NCI-H345 treated with DMSO at 0.1 percent for 48 hours (cell line): Measurements from ENCODE around the gene SYNPO2.
"Not testable (repeated sequence)": the region's sequence is repeated elsewhere in the genome, so short reads cannot be mapped to it uniquely, and the experiment has no call there.

Experiments
- DNase-seq: peaks from one replicate; lab custom pipeline; 2025; ENCODE audit not compliant: unreplicated experiment; lab: John Stamatoyannopoulos, UW

The SYNPO2 gene

DNA sequence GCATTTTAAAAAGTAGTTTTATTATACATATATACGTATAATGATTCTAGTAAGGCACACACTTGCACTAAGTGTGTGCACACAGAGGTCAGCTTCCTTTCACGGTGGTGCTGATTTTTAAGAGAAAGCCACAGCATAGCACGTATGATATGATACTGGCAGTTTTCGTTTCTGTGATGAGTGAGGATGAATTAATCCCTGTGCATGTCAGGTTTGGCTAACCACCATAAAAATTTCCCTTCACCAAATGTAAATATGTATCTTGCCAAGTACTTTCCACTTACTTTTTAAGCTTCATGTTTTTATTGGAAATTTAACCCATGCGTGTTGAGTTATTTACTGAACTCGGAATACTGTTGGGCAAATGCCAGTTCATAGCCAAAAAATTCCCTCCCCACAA is 84.6 kb downstream of the SYNPO2 start:
- no peak for DNase-seq

DNA sequence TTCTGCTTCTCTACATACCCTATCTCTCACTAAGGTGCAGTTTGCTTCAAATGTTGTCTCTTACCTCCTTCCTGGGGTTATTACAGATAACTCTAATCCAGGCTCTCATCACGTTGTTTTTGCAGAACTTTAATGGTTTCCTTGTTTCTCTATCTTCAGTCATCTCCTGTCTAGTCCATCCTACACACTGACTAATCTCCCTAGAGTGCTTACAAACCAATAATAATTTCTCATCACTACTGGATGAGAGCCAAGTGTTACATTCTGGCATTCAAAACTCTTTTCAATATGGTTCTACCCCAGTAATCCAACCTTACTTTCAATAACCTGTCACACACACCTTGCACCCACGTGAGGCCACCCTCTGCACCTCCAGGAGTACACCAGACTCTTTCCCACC is 86.1 kb downstream of the SYNPO2 start:
- no peak for DNase-seq

DNA sequence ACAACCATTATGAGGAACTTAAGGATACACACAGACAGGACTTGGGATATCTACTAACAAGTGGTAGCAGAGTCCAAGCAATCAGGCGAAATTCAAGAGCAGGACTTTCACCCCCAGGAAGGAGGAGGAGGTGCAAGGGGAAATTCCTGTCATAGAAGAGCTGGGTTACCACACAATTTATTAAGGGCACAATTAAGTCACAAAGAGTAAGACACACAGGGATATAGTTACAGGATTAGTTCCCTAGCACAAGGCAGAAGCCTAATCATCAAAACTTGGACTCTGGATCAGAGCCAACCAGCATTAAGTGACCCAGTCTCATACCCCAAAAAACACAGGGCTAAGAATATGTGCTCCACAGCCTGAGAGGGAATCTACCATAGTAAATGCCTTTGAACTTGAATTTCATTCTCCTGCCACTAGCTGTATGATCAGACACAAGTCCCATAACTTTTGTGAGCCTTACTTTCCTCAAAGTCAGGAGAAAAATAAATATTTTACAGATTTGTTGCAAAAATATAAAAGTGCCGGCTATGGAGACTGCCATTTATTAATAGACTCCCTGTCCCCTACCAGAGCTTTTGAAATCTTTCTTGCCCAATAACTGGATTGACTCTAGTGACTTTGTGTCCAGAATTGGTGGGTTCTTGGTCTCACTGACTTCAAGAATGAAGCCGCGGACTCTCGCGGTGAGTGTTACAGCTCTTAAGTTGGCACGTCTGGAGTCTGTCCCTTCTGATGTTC is 87.0 kb downstream of the SYNPO2 start:
- no peak for DNase-seq

DNA sequence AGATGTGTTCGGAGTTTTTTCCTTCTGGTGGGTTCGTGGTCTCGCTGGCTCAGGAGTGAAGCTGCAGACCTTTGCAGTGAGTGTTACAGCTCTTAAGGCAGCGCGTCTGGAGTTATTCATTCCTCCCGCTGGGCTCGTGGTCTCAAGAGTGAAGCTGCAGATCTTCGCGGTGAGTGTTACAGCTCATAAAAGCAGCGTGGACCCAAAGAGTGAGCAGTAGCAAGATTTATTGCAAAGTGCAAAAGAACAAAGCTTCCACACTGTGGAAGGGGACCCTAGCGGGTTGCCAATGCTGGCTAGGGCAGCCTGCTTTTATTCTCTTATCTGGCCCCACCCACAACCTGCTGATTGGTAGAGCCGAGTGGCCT is 87.5 kb downstream of the SYNPO2 start:
- not testable (repeated sequence) for DNase-seq

DNA sequence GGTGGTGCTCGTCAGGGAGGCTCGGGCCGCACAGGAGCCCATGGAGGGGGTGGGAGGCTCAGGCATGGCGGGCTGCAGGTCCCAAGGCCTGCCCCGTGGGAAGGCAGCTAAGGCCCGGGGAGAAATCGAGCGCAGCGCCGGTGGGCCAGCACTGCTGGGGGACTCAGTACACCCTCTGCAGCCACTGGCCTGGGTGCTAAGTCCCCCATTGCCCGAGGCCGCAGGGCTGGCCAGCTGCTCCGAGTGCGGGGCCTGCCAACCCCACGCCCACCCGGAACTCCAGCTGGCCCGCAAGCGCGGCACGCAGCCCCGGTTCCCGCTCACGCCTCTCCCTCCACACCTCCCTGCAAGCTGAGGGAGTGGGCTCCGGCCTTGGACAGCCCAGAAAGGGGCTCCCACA is 88.4 kb downstream of the SYNPO2 start:
- DNase-seq, result not testable (repeated sequence)

DNA sequence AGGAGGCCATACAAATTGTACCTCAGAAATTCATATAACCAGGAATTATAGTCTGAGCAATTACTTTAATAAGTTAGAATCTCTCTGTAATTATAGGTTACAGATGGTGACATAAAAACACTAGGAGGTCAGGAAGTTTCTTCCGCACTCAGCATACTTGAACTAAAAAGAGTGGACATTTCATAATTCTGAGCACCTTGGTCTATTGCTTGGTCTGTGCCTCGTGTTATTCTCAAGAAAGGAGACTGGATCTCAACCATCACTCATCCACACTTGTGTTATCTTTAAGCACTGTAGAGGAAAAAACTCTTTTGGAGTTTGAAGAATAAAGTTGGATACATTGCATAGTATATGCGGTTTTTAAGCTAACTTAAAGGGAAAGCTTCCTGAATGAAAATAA is 91.1 kb downstream of the SYNPO2 start:
- no peak for DNase-seq

DNA sequence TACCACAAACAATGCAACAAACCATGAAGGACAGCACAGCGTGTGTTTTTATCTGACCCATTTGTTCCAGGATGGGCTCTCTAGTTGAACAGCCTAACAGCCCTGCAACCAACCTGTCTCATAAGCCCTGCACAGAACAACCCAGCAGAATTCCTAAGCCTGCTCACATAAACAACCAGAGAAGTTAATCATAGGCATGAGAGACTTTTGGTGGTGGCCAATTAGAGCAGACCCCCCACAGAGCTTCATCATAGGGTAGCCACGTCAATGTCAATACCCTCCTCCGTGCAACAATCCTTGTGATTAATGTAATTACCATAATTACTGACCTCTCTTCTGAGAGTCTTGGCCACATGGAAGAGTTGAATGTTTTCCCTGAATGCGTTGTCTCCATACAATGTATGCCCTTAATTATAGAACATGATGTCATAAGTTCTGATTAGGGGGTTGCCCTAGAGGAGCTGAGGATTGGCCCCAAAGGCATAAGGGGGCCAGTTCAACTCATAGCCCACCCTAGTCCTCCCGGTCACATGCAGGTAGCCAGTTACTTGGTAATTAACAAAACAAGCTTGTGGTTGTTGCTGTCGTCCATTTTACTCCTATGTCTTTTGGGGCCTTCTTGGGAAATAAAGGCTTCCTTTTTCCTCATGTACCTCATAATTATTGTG is 92.7 kb downstream of the SYNPO2 start:
- no peak for DNase-seq

DNA sequence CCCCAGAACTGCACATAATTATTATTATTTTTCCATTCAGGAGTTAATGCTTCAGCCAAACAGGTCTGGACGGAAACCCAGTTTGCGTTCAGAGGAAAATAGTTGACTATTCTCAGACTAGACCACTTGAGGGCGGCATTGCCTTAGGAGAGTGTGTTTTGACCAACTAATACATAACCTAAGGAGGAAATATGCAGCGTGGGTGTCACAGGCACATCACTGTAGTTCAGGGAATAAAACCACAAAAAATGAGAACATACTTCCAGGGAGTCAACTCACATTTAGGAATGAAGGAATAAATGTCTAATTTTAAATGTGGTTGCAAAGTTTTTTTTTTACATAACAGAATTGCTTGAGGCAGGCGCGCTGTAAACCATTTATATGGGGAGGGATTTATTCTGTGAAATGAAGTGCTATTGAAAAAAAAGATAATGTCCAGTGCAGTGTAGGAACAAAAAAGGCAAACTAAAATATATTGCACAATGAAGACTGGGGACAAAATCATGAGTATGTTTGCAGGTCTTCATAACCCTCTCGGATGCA is 93.3 kb downstream of the SYNPO2 start:
- peak; percentile 39 for DNase-seq

DNA sequence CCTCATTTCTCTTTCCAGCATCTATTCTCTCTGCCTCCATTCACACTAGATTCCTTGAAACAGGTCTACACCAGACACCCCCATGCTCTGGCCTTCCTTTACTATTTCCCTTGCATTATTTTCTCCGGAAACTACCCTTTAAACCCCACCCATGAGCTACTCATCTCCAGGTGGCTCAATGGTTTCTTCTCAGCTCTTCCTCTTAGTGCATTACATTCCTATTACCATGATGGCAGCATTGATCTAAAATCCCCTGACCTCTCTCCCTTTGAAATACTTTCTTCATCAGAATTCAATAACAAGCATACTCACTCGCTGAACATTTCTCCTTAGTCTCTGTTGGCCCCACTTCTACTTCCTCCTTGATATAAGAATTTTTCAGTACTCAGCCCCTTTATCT is 94.6 kb downstream of the SYNPO2 start:
- no peak for DNase-seq

DNA sequence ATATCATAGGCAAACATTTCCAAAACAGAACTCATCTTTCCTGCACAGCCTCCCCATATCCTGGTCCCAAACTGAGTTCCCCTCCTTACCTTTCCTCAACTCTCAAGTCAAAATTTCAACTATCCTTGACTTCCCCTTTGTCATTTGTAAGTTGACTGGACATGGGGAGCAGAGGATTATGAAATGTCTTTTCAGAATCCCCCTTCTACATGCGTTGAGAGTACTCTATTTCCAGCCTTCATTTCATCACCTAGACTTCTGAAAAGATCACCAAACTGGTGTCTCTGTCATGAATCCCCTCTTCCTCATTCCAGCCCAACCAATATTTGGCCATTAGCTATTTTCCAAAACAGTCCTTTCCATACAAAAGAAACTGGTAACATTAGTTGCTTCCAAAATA is 95.2 kb downstream of the SYNPO2 start:
- DNase-seq, result no peak

DNA sequence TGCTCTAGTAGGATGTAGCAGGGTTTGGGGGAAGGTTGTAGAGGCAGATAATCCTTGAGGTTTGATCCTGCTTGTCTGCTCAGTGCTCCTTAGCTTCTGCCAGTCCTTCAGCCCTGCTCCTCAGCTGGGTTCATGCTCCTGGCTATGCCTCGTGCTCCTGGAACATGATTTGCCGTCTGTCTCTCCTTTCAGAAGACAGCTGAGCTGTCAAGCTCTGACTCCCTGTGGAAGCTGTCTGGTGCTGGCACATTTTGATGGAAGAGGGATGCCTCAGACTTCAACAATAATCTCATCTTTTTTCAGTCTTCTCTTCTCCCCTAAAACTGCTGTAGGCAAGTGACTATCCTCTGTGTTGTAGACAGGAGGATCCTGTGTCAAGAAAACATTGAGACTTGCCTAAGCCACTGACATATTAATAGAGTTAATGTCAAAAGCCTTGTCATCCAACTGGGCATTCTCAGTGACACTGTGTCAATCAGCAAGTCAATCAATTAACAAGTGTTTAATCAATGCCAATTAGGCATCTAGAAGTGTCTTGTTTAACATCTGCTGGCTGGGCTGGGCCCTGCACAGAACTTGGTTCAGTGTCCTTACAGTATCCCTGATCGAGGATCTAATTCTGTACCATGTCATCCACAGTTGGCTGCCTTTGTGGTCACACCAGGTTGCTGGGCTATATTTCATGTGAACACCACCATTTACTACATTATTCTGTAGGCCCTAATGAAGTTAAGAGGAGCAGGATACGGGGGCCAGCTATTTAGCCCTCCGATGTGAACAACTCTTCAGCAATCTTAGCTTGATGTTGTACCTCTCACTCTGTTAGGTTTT is 96.7 kb downstream of the SYNPO2 start:
- no peak for DNase-seq

DNA sequence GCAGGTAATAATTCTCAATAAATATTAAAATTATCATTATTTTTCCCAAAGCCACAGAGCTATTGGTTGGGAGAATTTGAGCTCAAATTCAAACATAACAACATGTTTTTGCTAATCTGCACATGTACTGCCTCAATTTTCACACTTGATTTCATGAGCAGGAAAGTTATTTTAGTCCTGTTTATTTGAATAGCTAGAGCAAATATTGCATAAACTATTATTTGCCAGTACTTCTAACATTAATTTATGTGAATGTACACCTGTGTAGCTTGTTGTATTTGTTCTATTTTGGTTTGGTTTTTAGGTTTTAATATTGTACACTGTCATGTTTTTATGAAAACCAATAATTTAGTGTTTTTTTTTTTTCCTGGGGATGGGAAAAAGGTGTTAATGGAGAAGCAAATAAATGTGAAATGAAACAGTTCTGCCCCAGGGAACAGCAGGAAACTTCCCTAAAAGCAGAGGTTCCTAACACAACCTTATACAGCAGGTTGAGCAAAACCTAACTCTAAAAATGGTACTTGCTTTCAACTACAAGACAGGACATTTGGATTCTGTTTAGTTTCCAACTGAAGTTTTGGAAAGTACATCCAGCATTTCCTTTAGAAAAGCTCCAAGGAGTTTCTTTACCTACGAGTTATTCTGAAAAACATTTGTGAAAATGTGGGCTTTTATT is 99.4 kb downstream of the SYNPO2 start:
- no peak for DNase-seq

DNA sequence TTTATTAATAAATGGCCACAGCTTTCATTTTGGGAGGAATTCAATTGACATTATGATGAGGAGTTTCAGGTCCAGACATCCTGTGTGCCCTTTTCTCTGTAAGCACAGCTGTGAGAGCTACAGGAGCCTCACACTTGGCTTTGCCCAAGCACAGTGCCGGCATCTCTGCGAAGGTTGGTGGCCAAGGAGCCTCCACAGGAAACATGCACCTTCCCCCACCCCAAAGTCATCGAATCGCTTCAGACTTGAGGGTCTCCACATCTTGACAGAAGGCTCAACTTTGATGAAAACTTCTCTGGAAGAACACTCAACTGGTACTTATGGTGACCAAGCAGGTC is 100.0 kb downstream of the SYNPO2 start:
- DNase-seq, result no peak

DNA sequence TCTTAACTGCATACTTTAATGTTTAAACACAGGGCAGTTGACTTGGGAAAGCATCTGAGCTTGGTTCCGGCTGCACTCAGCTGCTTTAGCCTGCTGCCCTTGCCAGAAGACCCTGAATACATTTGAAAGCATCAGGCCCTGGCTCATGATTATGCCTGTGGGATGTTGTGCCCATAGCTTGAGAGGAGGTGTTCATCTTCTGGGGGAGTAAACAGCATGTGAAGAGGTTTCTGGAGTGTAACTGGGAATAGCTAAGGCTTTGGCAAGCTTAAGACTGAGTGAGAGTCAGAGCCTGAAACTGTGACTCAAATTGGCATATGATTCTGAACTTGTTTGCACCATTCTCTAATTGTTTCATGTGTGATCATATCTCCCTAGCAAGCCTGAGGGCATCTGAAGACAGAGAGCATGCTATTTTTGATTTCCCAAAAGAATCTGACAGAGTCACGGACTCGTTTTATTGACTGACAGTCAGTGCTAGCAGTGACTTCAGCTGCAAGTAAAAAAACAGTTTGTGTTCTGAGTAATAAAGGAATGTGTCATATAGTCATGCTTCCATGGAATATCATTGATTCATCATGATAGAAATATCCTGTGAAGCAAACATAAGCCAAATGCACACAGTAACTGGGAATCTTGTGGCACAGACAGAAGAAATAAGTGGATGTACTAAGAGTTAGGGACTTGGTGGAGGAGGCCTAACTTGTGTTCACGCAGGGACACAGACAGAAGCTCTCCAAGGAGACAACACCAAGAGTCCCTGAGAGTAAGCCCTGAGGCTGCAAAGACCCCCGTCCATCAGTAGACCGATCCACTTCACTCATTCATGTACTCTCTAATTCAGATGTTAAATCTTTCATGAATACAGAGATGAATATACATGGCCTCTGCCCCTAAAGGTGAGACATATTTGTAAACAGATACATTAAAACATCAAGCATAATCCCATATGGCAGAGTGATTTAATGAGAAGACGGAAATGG is 100.7 kb downstream of the SYNPO2 start:
- DNase-seq, result no peak

DNA sequence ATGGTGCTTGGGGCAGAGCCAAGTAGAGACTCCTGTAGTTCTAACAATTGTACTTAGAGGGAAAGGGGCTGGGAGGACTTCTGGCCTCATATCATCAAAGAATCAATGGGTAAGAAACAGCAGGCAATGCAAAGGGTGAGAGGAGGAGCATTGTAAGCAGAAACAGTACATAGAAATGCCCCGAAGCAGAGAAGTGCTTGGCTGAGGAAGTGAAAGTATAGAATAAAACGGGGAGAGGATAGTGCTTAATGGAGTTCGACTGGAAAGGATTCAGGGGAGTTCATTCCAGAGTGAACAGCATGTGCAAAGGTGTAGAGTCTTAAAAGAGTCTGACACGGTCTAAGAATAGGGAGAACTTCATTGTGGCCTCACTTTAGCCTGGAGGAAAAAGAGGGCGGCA is 103.0 kb downstream of the SYNPO2 start:
- no peak for DNase-seq

DNA sequence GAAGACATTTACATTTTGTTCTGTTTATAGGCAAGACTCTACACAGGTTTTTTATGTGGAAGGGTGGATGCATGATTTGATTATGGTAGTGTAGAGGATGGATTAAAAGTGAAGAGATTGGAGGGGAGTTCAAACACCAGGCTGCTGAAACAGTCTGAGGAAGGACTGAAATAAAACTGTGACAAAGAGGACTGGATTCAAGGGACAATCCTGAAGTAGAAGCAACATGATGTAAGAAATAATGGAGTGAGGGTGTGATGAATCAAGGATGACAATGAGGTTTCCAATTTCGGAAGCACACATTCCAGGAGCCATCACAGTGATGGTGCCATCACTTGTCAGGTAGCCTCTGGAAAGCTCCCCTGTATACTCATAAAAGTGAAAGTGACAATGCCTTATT is 103.5 kb downstream of the SYNPO2 start:
- DNase-seq, result no peak

DNA sequence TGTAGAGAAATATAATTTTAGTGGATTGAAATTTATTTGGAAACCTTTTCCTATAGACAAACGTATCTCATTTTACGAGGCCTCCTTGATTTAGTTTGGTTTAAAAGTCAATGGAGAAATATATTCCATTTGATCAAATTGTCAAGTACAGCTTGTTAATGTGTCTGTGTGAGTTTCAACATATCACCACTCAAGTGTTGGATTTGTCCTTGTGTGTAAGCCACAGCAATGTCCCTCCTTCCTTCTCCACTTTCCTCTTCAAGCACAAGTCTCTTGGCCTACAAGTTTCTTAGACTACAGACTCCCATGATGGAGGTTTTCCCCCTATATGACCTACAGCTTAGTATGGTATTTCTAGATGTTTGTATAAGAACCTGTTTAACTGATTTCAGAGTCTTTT is 104.7 kb downstream of the SYNPO2 start:
- DNase-seq, result no peak

DNA sequence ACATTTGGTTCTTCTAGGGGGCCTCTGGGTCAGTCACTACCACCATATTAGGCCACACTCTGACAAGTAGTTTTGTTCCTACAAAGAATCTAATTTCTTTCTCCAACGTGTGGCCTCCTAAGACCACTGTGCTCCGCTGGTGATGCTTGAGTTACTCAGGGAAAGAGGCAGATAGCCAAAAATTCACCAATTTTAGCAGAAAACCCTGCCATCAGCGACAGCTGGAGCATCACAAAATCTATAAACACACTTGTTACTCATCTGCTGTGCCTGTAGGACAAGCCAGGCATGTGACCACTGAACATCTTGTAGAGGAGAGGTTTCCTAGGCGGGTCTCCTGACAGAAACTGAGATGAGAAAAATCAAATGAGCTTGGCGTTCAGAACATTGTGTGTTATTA is 105.4 kb downstream of the SYNPO2 start:
- DNase-seq, result no peak

DNA sequence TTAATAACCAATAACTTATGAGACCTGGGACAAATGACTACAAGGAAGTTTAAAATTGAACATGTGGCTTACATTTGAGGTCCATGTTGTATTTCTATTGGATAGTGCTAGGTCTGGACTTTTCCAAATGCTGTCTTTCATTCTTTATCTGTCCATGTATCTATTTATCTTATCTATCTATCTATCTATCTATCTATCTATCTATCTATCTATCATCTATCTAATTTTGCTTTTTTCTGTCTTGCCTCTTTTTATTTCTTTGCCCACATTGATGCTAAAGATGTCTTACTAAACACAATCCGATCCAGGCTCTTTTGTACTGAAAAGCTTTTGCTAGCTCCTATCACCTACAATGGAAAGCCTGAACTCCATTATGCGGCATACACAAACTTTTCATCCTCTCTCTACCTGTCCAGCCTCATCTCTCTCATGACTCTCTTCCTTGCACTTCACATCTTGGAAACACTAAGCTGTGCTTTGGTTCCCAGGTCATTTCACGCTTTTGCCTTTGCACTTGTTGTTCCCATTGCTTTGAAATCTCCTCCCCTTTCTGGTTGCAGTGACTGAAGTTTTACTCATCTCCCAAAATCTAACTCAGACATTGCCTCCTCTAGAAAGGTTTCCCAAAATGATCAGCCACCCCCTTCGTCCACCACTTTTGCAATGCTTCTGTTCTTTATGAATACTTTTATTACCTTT is 107.2 kb downstream of the SYNPO2 start:
- DNase-seq, result no peak

DNA sequence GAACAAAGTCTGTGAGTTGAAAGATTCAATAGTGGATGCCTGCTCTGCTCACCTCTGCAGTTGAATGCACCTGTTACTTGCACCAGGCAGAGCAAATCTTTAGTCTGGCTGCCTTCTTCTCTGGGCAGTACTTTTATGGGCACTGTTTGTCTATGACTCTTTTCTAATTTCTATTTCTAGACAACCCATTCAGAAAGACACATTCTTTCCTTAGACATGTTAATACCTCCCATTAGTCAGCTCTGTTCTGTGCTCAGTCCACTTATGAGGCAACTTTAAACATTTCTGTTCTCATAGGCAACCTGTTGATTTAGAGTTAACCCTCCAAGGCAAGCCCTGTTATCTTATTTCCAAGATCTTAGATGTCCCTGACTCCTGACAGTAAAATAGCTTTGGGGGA is 108.9 kb downstream of the SYNPO2 start:
- no peak for DNase-seq
